Activated T-helper 1 cell treated with anti-CD3 and anti-CD28 coated beads, Interleukin-12 subunit alpha, Interleukin-12 subunit beta, Interleukin-2, Interleukin-4 antibody, amounts not matched to agents 30 ng/mL and 10 ng/mL and 1 ng/mL, durations not matched to agents 14 hours and 24 hours and 36 hours (primary cell): Measurements from ENCODE around the gene ATXN1L. TPM values are rescaled to one million over a fixed set of nuclear protein-coding genes. Genes with fewer than 3 reads are reported as not detected.
"Not testable (repeated sequence)": the region's sequence is repeated elsewhere in the genome, so short reads cannot be mapped to it uniquely, and the experiment has no call there.

Source experiments
- DNase-seq: peaks from one replicate; pipeline ENCODE4 v3.0.0; 2021; ENCODE audit warnings: low spot score
- H3K27ac Mint-ChIP-seq: one replicate; pipeline ENCODE4 v1.8.0; 2021; ENCODE audit warnings: mild to moderate bottlenecking, mixed read lengths
- H3K27me3 Mint-ChIP-seq: one replicate; pipeline ENCODE4 v1.8.0; 2022; ENCODE audit warnings: mild to moderate bottlenecking, moderate library complexity, mixed read lengths; ENCODE audit not compliant: insufficient read depth
- H3K36me3 Mint-ChIP-seq: one replicate; pipeline ENCODE4 v1.8.0; 2021; ENCODE audit warnings: low read depth, mixed read lengths
- H3K4me1 Mint-ChIP-seq: one replicate; pipeline ENCODE4 v1.8.0; 2021; ENCODE audit warnings: low read depth, mixed read lengths
- H3K4me3 Mint-ChIP-seq: one replicate; pipeline ENCODE4 v1.8.0; 2021; ENCODE audit warnings: mild to moderate bottlenecking, moderate library complexity, mixed read lengths
- H3K9me3 Mint-ChIP-seq: one replicate; pipeline ENCODE4 v1.8.0; 2021; ENCODE audit warnings: mixed read lengths
- intact Hi-C: fragments of 100-400 bp; cut with micrococcal nuclease; formaldehyde crosslinking; loops from one replicate; pipeline ENCODE4 v1.15.1; 2024
- total RNA-seq: library from RNA; stranded (reverse); gene quantifications from 2 replicates; pipeline ENCODE4 v1.2.3, GENCODE V29; 2022

ATXN1L gene
- 20.1 and 20.6 TPM in 2 replicates for total RNA-seq

DNA sequence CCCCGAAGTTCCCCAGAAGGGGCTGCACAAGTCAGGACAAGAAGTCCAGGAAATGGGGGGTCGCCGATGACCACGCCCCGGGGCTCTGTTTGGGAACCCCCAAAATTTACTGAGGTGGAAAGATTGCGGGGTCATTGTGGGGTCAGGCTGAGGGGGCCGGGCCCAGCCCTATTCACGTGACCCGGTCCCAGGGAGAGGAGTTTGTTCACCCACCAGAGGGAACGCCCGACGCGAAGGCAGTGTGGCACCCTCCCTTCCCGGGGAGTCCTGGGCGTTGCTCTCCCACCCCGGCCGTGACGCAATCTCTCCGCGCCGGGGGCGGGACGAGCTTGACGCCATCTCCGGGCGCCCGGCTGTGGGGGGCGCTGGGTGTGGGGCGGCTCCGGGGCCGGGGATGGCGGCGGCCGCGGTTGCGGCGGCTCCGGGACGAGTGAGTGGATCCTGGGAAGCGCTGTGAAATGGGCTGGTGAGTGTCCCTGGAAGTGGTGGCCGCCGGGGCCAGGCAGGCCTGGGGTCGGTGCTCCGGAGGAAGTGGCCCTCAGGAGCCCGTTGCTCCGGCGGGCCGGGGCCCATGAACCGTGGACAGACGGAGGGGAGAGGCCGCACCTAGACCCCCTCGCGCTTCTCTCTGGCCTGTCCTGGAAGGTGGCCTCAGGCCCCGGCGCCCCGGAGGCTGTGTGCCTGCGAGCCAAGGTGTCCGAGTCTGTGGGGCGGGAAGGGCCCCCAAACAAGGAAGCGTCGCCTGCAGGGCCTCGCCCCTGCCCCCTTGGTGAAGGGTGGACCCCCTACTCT is at the start of gene ATXN1L:
Gene ATXN1L (plus strand): TSS at position 338 of the 792 bp plus-strand sequence. CDS start 3,765 bp downstream, outside the sequence.
- peaks cover 52% of the 10 kb centered on the region for H3K4me1 Mint-ChIP-seq
- intact Hi-C loops: loop anchor here (1.0 kb wide), 1 partner anchor 49 kb away; the partner anchor contains the start of gene IST1
- H3K27me3 Mint-ChIP-seq: no peaks in the 10 kb centered on the region
- no peaks in the 10 kb centered on the region for H3K9me3 Mint-ChIP-seq
- peaks cover 24% of the 10 kb centered on the region for H3K36me3 Mint-ChIP-seq
- H3K27ac Mint-ChIP-seq: peak within 1 kb of the TSS; percentile 94
- H3K4me3 Mint-ChIP-seq: peak within 1 kb of the TSS; percentile 93
- DNase-seq: peak; percentile 94

DNA sequence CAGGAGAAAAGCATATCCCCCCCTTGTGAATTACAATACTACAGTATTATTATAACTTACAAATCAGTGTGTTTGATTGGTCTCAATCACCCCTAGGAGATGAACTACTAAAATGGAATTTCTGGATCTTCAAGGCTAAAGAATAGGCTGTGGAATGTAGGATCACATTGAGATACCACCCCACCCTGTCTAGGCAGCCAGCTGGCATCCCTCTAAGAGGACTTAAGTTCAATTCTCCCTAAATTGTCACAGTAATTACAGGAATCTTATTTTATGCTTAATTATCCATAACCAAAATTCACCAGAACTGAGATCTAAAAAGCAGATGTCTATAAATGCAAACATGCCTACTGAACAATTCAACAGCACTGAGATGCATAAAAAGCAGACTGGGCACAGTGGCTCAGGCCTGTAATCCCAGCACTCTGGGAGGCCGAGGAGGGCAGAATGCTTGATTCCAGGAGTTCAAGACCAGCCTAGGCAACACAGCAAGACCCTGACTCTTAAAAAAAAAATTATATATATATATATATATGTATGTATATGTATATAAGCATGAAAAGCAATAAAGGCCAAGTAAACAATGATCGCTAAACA is 49.2 kb upstream of the ATXN1L start:
- Mint-ChIP-seq H3K27ac (no peak overlapping the region), H3K27me3 (no peaks in the 10 kb centered on the region), H3K4me1 (peaks cover 31% of the 10 kb centered on the region), H3K36me3 (peaks cover 12% of the 10 kb centered on the region), H3K9me3 (no peaks in the 10 kb centered on the region), H3K4me3 (no peak overlapping the region)
- DNase-seq: no peak
- intact Hi-C loops: no loop called here

DNA sequence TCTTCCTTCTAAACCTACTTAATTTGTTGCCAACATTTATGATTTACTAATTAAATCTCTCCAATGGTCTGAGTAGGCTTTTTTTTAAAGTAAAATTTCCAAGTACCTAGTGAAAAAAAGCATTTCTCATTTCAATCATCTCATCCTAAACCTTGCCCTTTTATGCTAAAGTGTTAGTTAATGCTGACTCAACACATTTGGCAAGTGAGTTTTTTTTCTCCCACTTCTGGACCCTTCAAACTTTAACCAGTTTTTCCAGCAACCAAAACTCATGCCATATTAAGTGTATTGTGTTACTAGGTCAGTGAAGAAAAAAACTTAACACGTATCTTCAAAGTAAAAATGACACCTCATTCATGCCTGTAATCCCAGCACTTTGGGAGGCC is 42.5 kb upstream of the ATXN1L start:
- peaks cover 17% of the 10 kb centered on the region for H3K36me3 Mint-ChIP-seq
- no peak overlapping the region for H3K27ac Mint-ChIP-seq
- no peaks in the 10 kb centered on the region for H3K27me3 Mint-ChIP-seq
- peaks cover 16% of the 10 kb centered on the region for H3K4me1 Mint-ChIP-seq
- no peak overlapping the region for H3K4me3 Mint-ChIP-seq
- intact Hi-C loops: loop anchor here (10.0 kb wide), 1 partner anchor 338 kb away; the partner anchor contains the start of gene ZNF23
- no peak for DNase-seq
- no peaks in the 10 kb centered on the region for H3K9me3 Mint-ChIP-seq

GRCh38 chr16:71807905-71808592 is 37.7 kb upstream of the ATXN1L start:
- H3K9me3 Mint-ChIP-seq: no peaks in the 10 kb centered on the region
- intact Hi-C loops: loop anchor here (1.0 to 10.0 kb wide), 5 partner anchors 34 to 343 kb away; partner anchors contain the start of genes IST1, PHLPP2 and ZNF23
- peak overlapping the region; percentile 100 for H3K27ac Mint-ChIP-seq
- peaks cover 21% of the 10 kb centered on the region for H3K4me1 Mint-ChIP-seq
- no peaks in the 10 kb centered on the region for H3K27me3 Mint-ChIP-seq
- DNase-seq: no peak
- peak overlapping the region; percentile 96 for H3K4me3 Mint-ChIP-seq
- H3K36me3 Mint-ChIP-seq: peaks cover 12% of the 10 kb centered on the region

DNA sequence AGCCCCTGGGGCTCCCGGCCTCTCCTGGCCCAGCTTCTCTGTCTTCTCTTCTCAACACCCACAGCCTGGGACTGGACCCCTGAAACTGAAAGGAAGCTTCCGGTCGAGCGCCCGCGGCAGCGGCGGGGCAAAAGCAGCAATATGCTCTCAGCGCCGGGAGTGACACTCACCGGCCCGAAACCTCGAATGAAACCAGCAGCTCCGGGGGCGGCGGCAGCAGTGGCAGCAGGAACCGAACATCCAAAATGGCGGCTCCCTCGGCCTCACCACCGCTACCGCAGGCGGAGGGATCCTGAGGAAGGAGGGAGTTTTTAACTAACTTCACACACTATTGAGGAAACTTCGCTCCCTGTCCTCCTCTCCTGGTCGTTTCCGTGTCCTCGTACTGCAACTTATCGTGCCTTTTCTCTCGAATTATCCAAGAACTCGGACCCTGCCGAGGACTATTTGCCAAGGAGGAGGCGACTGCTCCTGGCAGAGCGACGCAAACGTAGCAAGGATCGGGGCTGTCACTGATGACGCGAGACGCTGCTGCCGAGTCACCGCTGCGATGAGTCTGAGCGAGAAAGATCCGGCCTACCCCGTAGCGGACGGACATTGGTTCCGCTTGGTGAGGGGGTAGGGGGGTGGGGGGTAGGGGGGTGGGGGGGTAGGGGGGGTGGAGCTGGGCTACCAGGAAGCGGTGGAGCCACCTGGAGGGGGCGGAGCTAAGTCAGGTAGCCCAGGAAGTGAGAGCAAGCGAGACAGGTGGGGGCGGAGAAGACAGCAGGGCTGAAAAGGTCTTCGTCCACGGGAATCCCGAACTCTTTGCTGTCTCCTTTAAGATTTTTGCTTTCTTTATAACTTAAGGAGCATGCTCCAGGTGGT is 37.0 kb upstream of the ATXN1L start, which contains the start of gene AP1G1:
Gene AP1G1 (minus strand): TSS at position 242 of the 867 bp plus-strand sequence. CDS start 19,355 bp downstream, outside the sequence.
- peak; percentile 89 for DNase-seq
- peaks cover 21% of the 10 kb centered on the region for H3K4me1 Mint-ChIP-seq
- peak within 1 kb of the TSS; percentile 100 for H3K27ac Mint-ChIP-seq
- H3K27me3 Mint-ChIP-seq: no peaks in the 10 kb centered on the region
- H3K9me3 Mint-ChIP-seq: no peaks in the 10 kb centered on the region
- H3K4me3 Mint-ChIP-seq: peak within 1 kb of the TSS; percentile 96
- intact Hi-C loops: loop anchor here (1.0 to 10.0 kb wide), 9 partner anchors 9 to 344 kb away; partner anchors contain the start of genes DHODH, DHX38, IST1 and PHLPP2
- H3K36me3 Mint-ChIP-seq: peaks cover 7% of the 10 kb centered on the region

DNA sequence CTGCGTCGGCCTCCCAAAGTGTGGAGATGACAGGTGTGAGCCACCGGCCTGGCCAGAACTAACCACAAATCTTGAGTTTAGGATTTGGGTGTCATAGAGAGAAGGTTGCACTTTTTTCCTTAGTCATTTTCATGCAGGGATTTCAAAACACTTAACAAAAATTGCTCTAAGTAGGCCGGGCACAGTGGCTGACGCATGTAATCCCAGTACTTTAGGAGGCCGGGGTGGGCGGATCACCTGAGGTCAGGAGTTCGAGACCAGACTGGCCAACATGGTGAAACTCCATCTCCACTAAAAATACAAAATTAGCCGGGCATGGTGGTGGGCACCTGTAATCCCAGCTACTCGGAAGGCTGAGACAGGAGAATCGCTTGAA is 35.6 kb upstream of the ATXN1L start:
- H3K4me3 Mint-ChIP-seq: peak overlapping the region; percentile 96
- H3K27ac Mint-ChIP-seq: peak overlapping the region; percentile 44
- DNase-seq, H3K36me3 Mint-ChIP-seq, H3K27me3 Mint-ChIP-seq, intact Hi-C loops, H3K9me3 Mint-ChIP-seq: not testable (repeated sequence)
- H3K4me1 Mint-ChIP-seq: peaks cover 21% of the 10 kb centered on the region

DNA sequence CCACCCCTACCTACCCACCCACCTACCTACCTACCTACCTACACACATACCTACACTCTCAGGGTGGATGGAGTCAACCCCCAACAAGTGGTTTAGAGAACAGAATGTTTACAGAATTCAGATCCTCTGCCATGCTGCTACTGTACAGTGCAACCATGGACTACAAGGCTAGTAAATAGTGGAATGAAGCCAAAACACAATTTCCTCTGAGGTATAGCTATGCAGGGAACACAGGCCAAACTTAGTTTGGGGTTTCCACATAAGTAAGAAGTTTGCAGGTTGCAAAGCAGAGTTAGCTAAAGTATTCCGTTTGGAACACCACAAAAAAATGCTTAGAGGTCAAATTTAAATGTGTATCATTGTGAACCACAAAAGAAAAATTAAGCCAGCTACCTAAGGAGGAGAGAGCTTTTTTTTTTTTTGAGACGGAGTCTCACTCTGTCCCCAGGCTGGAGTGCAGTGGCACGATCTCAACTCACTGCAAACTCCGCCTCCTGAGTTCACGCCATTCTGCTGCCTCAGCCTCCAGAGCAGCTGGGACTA is 34.4 kb upstream of the ATXN1L start:
- intact Hi-C loops: no loop called here
- Mint-ChIP-seq H3K36me3 (peaks cover 7% of the 10 kb centered on the region), H3K27ac (no peak overlapping the region), H3K27me3 (no peaks in the 10 kb centered on the region), H3K4me1 (peaks cover 26% of the 10 kb centered on the region), H3K9me3 (no peaks in the 10 kb centered on the region), H3K4me3 (no peak overlapping the region)
- no peak for DNase-seq

- not testable (repeated sequence) for DNase-seq, H3K27me3 Mint-ChIP-seq, H3K9me3 Mint-ChIP-seq, H3K36me3 Mint-ChIP-seq
- intact Hi-C loops: loop anchor here (2.0 kb wide), 1 partner anchor 64 kb away; no protein-coding TSS in a partner anchor
- H3K4me3 Mint-ChIP-seq: peak overlapping the region; percentile 26
- peaks cover 19% of the 10 kb centered on the region for H3K4me1 Mint-ChIP-seq
- peak overlapping the region; percentile 91 for H3K27ac Mint-ChIP-seq
These were observed 28.6 kb upstream of the ATXN1L start for GRCh38 chr16:71817155-71817500.

- Mint-ChIP-seq H3K4me1 (peaks cover 6% of the 10 kb centered on the region), H3K27ac (no peak overlapping the region), H3K36me3 (peaks cover 9% of the 10 kb centered on the region), H3K4me3 (no peak overlapping the region), H3K9me3 (peaks cover 6% of the 10 kb centered on the region), H3K27me3 (peaks cover 2% of the 10 kb centered on the region)
- DNase-seq: no peak
- intact Hi-C loops: no loop called here
These were observed 19.2 kb upstream of the ATXN1L start for GRCh38 chr16:71826533-71827017.

GRCh38 chr16:71830359-71830758 is 15.4 kb upstream of the ATXN1L start:
- Mint-ChIP-seq H3K9me3 (peaks cover 6% of the 10 kb centered on the region), H3K27ac (no peak overlapping the region)

DNA sequence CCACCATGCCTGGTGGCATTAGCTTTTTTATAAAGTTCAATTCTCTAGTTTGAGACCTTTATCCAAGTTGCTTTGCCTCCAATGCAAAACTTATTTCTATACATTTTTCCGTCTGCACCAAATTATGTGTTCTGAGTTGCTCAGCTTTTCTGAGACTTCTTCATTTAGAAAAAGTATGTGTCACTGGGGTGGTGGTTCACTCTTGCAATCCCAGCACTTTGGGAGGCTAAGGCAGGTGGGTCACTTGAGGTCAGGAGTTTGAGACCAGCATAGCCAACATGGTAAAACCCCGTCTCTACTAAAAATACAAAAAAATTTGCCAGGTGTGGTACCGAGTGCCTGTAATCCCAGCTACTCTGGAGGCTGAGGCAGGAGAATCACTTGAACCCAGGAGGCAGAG is 14.1 kb upstream of the ATXN1L start:
- DNase-seq, H3K36me3 Mint-ChIP-seq, H3K9me3 Mint-ChIP-seq, H3K4me3 Mint-ChIP-seq, intact Hi-C loops, H3K27me3 Mint-ChIP-seq, H3K27ac Mint-ChIP-seq: not testable (repeated sequence)
- peaks cover 11% of the 10 kb centered on the region for H3K4me1 Mint-ChIP-seq

More at GRCh38 chr16:71830359-71830758, 15.4 kb upstream of the ATXN1L start:
- H3K4me1 Mint-ChIP-seq: peaks cover 14% of the 10 kb centered on the region
- intact Hi-C loops: no loop called here
- H3K27me3 Mint-ChIP-seq: peaks cover 2% of the 10 kb centered on the region
- peaks cover 7% of the 10 kb centered on the region for H3K36me3 Mint-ChIP-seq
- no peak overlapping the region for H3K4me3 Mint-ChIP-seq
- DNase-seq: no peak

GRCh38 chr16:71832112-71832511 is 13.7 kb upstream of the ATXN1L start:
- H3K4me3 Mint-ChIP-seq, H3K27ac Mint-ChIP-seq, H3K27me3 Mint-ChIP-seq, DNase-seq, intact Hi-C loops, H3K4me1 Mint-ChIP-seq, H3K9me3 Mint-ChIP-seq, H3K36me3 Mint-ChIP-seq: not testable (repeated sequence)
